Endometrial microvascular endothelial cells (primary cell): Measurements from ENCODE around the gene FOXK2. TPM values are rescaled to one million over a fixed set of nuclear protein-coding genes. Genes with fewer than 3 reads are reported as not detected.

Experiments used
- in situ Hi-C: cut with HindIII; loops from 2 replicates; pipeline ENCODE4 v1.10.0; 2017; ENCODE audit warnings: low sequenced_read_pairs, low pct_unique_long_range_greater_than_20kb; ENCODE audit errors: inconsistent ontology term
- total RNA-seq: library from RNA; depleted of rRNA; stranded (reverse); fragments of >200 nt; gene quantifications from one replicate; pipeline ENCODE4 v1.2.3, GENCODE V29; 2015; ENCODE audit errors: inconsistent ontology term

FOXK2 gene
- total RNA-seq, 1 donor from 2014 or later: 40.8 TPM

DNA sequence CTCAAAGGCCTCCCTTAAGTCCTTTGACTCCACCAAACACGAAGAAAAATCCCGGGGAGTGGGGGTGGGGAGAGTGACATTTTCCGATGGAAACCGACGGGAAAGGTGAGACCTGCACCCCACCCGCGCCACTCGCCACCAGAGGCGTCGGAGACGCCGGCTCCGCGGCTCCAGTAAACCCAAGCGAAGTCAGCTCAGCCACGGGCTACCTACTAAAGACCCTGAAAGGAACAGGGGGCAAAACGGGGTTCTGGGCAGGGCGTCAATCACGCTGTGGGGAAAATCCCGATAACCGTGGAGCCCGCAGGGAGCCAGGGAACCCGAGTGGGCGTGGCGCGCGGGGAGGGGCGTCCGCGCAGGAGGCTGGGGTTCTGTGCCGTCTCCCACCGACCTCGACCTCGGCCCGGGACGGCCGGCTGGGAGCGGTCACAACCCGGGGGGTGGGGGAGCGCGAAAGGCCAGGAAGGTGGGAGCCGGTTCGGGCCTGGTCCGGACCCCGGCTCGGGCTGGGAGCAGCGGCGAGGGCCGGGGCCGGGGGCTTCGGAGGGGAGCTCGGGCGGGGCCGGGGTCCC lies 128.1 kb downstream of the FOXK2 start:
- in situ Hi-C loops: no loop called here

DNA sequence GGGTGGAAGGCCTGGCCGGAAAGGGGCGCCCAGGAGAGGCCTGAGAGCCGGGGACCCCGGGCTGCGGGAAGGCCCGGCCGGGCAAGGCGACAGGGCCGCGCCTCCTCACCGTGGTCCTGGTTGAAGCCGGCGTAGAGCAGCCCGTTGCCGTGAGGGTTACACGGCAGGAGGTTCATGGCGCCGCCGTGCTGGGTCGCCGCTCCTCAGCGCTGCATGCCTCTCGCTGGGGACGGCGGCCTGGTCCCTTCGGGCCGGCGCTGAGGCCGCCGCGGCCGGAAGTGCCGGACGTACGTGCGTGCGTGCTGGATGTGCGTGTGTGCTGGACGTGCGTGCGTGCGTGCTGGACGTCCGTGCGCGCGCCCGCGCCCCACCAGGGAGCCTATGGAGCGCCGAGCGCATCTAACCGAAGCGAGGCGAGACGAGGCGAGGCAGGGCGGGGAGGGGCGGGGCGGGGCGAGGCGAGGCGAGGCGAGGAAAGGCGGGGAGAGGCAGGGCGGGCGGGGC lies 128.7 kb downstream of the FOXK2 start, which contains the start of gene WDR45B:
Gene WDR45B, minus strand, starts transcription at position 280 of the 504 bp plus-strand sequence. Its CDS starts 104 bp downstream, at position 176.
- in situ Hi-C loops: no loop called here

DNA sequence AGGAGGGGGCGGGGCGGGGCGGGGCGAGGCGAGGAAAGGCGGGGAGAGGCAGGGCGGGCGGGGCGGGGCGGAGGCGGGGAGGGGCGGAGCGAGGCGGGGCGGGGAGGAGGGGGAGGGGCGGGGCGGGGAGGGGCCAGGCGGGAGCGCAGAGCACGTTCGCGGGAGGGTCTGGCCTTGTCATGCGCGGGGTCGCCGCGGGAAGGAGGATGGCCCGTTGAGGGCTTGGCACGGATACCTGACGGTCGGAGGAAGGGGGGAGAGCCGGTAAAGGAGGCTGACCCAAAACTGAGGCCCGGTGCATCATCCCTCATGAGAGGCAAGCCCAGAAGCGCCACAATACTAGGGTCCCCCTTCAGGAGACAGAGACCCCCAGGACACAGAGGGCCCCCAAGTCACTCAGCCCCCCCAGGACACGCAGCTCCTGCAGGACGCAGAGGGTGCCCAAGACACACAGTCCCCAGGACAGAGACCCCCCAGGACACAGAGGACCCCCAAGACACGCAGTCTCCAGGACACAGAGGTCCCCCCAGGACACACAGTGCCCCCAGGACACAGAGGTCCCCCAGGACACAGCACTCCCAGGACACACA lies 129.3 kb downstream of the FOXK2 start:
- in situ Hi-C loops: no loop called here

DNA sequence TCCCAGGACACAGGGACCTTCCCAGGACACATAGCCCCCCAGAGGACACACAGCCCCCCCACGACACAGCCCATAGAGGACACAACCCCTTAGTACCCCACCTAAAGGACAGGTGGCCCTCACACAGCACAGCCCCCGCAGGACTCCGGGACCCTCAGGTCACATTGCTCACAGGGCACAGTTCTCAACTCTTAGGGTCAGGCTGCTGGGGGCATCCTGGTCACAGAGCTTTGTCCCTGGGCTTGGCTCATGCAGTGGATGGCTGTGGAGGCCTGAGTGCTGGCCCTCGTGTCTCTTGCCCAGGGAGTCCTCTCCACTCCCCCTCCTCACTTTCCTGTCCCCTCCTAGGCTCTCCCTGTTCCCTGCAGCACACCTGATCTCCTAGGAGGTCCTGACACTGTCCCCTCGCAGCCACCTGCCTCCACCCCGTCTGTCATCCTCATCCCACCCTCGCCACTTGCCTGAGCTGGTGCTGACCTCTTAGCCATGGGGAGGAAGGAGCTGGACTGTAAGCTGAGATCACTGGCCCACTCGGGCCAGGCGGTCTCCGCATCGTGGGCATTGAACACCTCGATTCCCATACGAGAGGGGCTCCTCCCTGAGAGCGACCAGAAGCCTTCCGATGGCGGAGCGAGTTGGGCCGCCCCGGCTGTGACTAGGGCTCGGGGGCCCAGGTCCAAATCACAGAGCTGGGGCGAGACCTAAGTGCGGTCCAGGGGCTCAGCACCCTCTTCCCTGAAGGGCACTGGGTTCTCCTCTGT lies 130.1 kb downstream of the FOXK2 start:
- in situ Hi-C loops: no loop called here

DNA sequence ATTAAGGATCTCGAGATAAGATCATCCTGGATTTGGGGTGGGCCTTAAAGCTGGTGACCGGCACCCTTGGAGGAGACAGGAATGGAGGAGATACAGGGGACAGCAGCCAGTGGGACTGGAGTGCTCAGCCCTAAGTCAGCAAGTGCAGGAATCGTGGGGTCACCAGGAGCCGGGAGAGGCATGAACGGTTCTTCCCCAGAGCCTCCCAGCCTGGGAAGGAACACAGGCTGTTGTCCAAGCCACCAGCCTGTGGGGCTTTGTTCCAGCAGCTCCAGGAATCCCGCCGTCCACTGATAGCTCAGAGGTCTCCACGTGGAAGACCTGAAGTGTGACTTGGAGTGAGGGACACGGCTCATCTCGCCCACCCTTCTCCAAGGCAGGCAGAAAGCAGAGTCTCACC lies 131.2 kb downstream of the FOXK2 start:
- in situ Hi-C loops: no loop called here

DNA sequence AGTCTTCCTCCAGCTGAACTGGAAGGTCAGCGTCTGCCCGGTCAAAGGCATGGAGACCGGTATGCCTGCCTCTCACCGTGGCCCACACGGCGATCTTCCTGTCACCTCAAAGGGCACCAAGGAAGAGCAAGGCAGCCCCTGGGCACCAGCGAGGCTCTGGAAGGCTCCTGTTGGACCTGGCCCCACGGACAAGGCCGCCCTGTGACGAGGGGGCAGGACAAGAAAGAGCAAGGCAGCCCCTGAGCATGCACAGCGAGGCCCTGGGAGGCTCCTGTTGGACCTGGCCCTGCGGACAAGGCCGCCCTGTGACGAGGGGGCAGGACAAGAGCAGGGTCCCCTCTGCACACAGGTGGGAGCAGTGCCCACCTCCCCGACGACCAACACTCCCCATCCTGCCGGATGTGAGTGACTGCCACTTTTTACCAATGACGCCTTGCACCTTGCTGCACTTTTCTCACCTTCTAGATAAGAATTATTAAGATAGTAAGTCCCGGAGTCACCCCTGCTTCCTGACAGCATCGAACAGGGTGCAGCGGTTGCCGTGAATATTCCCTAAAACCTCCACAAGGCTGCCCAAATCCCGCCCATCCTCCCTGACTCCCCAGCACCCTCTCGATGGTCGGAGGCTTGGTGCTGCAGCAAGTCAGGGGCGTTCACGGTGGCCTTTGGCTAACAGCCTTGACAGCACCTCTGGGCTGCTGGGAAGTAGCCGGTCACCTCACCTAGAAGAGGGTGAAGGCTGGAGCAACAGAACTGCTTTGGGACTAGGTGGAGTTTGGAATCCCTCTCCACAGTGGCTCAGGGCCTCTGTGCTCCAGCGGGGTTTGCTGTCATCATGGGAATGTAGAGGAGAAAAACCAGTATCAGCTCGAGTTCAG lies 134.4 kb downstream of the FOXK2 start:
- in situ Hi-C loops: no loop called here

Other genes starting within 250 kb of the FOXK2 start
- 74.1 TPM for gene CSNK1D, start 246.0 kb upstream of the FOXK2 start, total RNA-seq
- not detected for gene CD7, start 202.1 kb upstream of the FOXK2 start, total RNA-seq
- gene SECTM1, start 186.0 kb upstream of the FOXK2 start, total RNA-seq: 8.0 TPM
- not detected for gene TEX19, start 160.5 kb upstream of the FOXK2 start, total RNA-seq
- gene UTS2R, start 148.0 kb upstream of the FOXK2 start, total RNA-seq: not detected
- 31.4 TPM for gene HEXD, start 101.4 kb upstream of the FOXK2 start, total RNA-seq
- 33.4 TPM for gene OGFOD3, start 101.1 kb upstream of the FOXK2 start, total RNA-seq
- gene CYBC1, start 69.0 kb upstream of the FOXK2 start, total RNA-seq: 91.5 TPM
- 31.7 TPM for gene NARF, start 61.0 kb upstream of the FOXK2 start, total RNA-seq
- gene WDR45B, start 128.7 kb downstream of the FOXK2 start, total RNA-seq: 82.6 TPM
- 11.9 TPM for gene RAB40B, start 179.0 kb downstream of the FOXK2 start, total RNA-seq
- 24.3 TPM for gene FN3KRP, start 197.0 kb downstream of the FOXK2 start, total RNA-seq
- gene FN3K, start 215.9 kb downstream of the FOXK2 start, total RNA-seq: 0.93 TPM
- gene TBCD, start 232.3 kb downstream of the FOXK2 start, total RNA-seq: 88.0 TPM